Pancreas (tissue), 10 donors: Measurements from ENCODE around the gene MAML1. TPM values are rescaled to one million over a fixed set of nuclear protein-coding genes. Genes with fewer than 3 reads are reported as not detected.

Experiments
- ATAC-seq, 4 donors: fragments of 200-7000 bp; cut with Tn5 transposase; one replicate each; pipeline versions ENCODE4 v1.8.0 to v1.9.1; 2020; ENCODE audit warnings: mild to moderate bottlenecking in 4 of 4, moderate library complexity in 4 of 4
- DNase-seq, 6 donors: peaks; one replicate each; pipeline ENCODE4 v3.0.0-alpha.2; 2020
- FAIRE-seq: peaks from 2 replicates; lab custom pipeline; 2012; peaks lifted over from hg19 to GRCh38; lab: Jason Lieb, UNC
- H3K27ac ChIP-seq, 4 donors: fragments of 200-600 bp; sonication (generic); 1 replicate in 3 of 4; 2 replicates in 1 of 4; pipeline versions ENCODE4 v1.5.0 to v1.8.0; 2020
- H3K27me3 ChIP-seq, 4 donors: fragments of 200-600 bp; one replicate each; pipeline ENCODE4 v1.8.0; 2021
- H3K36me3 ChIP-seq, 3 donors: fragments of 200-600 bp; sonication (generic) in 1 of 3; one replicate each; pipeline versions ENCODE4 v1.5.0 to v1.8.0; 2020 to 2021
- H3K4me1 ChIP-seq, 3 donors: fragments of 200-600 bp; one replicate each; pipeline ENCODE4 v1.8.0; 2021
- H3K4me3 ChIP-seq, 4 donors: fragments of 200-600 bp; sonication (generic) in 2 of 4; one replicate each; pipeline versions ENCODE4 v1.5.0 to v1.8.0; 2020 to 2021
- H3K9me3 ChIP-seq, 4 donors: fragments of 200-600 bp; one replicate each; pipeline ENCODE4 v1.8.0; 2021
- whole genome bisulfite sequencing, 2 donors: extraction: QIAGEN DNeasy Blood & Tissue Kit; methylation state at CpG; one replicate each; pipeline ENCODE4 v1.1.7; 2013; 5-methylcytosine and 5-hydroxymethylcytosine counted together
- intact Hi-C, 3 donors: fragments of 100-400 bp; cut with DNase I; formaldehyde crosslinking; loops; one replicate each; pipeline versions ENCODE4 v1.11.1 to v1.14.2; 2022
- microRNA-seq, 2 donors: library from miRNA; unstranded; fragments of <30 nt; microRNA quantifications; one replicate each; pipeline versions ENCODE4 to v1.1.0, GENCODE V29; 2019 to 2020
- polyA plus RNA-seq, 2 donors: library from polyadenylated mRNA; stranded (reverse); fragments of 200-250 nt; gene quantifications; one replicate each; pipeline ENCODE4 v1.2.3, GENCODE V29; 2013
- total RNA-seq, 6 donors: library from RNA; stranded (reverse); fragmentation: NEBNext Ultra II Directional in 4 of 6; extraction: Animal tissue kit (Norgen Biotek cat#: 25700) in 4 of 6; gene quantifications; one replicate each; pipeline versions ENCODE4 v1.2.1 to v1.2.4, GENCODE V29; 2021 to 2023
- TF ChIP-seq, protein P1 (sequence below), 4 donors: fragments of 200-600 bp; sonication (generic) in 3 of 4; IDR thresholded peaks; one replicate each; pipeline versions ENCODE4 v1.5.0 to v1.8.0; 2021; ENCODE audit warnings: antibody characterized with exemption in 4 of 4
- donor health status: healthy with polysubstance abuse.
- donor health status: DM: no; HTN: no; CAD: no; lungs with moderate emphysema.
- donor health status: DM: no; HTN: no; CAD: no.
- donor health status: control.
- donor health status: control.
- donor health status: Bipolar disorder and iron deficiency.
- donor health status: DM: yes; HTN: yes; CAD: no.
- donor health status: DM: no; HTN: no; CAD: no.
- donor health status: DM: no; HTN: no; CAD: no.
- donor health status: DM: yes; HTN: yes; CAD: no.

MAML1 gene
- total and polyA plus RNA-seq, 8 donors = 7.1 to 18.0 (median 11.2) TPM

DNA sequence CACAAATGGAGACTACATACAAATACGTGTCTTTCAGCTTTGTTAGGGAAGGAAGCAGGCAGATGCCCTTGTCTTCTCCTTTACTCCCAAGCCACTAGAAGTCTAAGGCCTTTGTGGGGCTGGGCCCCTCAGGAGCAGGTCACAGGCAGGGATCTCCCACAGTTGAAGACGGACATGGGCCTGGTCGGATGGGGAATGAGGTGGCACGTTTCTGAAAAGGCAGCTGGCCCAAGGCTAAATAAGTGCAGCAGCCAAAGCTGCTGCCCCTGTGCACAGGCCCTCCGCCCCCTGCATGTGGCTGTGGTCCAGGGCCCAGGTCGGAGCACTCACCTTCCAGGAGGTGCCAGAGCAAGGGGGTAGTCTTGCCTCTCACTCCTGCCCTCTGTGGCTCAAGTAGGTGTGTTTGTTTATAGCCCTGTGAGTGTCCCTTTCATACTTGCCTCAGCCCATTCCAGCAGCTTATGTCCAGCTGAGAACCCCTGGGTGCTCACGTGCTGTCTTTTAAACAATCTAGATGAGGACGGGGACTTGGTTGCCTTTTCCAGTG, 89.9 kb downstream of the MAML1 start:
- no peaks in the 10 kb centered on the region for H3K9me3 ChIP-seq
- ATAC-seq (no peak), FAIRE-seq (no peak), DNase-seq (peak in 3 of 6 donors; percentile 25 to 71 (median 54))
- peaks cover 0 to 42% (median 31%) of the 10 kb centered on the region in 3 donors for H3K36me3 ChIP-seq
- TF ChIP-seq, protein P1, sequence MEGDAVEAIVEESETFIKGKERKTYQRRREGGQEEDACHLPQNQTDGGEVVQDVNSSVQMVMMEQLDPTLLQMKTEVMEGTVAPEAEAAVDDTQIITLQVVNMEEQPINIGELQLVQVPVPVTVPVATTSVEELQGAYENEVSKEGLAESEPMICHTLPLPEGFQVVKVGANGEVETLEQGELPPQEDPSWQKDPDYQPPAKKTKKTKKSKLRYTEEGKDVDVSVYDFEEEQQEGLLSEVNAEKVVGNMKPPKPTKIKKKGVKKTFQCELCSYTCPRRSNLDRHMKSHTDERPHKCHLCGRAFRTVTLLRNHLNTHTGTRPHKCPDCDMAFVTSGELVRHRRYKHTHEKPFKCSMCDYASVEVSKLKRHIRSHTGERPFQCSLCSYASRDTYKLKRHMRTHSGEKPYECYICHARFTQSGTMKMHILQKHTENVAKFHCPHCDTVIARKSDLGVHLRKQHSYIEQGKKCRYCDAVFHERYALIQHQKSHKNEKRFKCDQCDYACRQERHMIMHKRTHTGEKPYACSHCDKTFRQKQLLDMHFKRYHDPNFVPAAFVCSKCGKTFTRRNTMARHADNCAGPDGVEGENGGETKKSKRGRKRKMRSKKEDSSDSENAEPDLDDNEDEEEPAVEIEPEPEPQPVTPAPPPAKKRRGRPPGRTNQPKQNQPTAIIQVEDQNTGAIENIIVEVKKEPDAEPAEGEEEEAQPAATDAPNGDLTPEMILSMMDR (IDR thresholded peaks at IDR 0.05) = no peak
- no peaks in the 10 kb centered on the region for H3K27me3 ChIP-seq
- intact Hi-C loops = no loop called here
- WGBS, 2 donors = 16 to 17% methylated on average over 8 of the region's 8 CpGs
- H3K27ac ChIP-seq = peak overlapping the region in 2 of 4 donors; percentile 43 to 100
- peak overlapping the region in 3 of 4 donors; percentile 85 to 100 (median 100) for H3K4me3 ChIP-seq
- peaks cover 34 to 48% (median 44%) of the 10 kb centered on the region in 3 donors for H3K4me1 ChIP-seq

DNA sequence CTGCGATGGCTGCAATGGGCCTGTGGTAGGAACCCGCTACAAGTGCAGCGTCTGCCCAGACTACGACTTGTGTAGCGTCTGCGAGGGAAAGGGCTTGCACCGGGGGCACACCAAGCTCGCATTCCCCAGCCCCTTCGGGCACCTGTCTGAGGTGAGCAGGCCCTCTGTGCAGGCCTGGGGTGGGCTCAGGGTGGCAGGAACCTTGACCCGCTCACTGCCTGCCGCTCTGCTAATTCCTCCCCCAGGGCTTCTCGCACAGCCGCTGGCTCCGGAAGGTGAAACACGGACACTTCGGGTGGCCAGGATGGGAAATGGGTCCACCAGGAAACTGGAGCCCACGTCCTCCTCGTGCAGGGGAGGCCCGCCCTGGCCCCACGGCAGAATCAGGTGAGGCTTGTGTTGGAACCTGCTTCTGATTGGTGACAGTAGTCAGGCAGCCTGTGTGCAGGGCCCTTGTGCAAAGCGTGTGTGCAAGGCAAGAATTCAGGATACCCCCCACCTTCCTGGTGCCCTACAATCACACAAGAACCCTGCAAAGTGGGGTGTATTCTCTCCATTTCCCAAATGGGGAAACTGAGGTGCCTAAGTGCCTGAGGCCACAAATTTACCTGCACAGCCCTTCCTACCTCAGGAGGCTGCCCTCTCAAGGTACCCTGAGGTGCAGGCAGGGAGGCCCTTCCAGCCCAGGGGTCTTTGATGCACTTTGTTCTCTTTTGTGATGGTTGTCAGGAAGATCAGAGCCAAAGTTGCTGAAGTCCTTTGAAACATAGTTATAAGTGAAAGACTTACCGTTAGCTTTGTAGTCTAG, 91.5 kb downstream of the MAML1 start:
- H3K4me1 ChIP-seq = peaks cover 23 to 41% (median 39%) of the 10 kb centered on the region in 3 donors
- H3K27me3 ChIP-seq = no peaks in the 10 kb centered on the region
- intact Hi-C loops = no loop called here
- peaks cover 2 to 58% (median 39%) of the 10 kb centered on the region in 3 donors for H3K36me3 ChIP-seq
- no peaks in the 10 kb centered on the region for H3K9me3 ChIP-seq
- DNase-seq (peak in 2 of 6 donors; percentile 11 to 75), FAIRE-seq (no peak), ATAC-seq (no peak)
- H3K27ac ChIP-seq = no peak overlapping the region
- WGBS, 2 donors = 76 to 85% methylated on average over 22 of the region's 22 CpGs
- TF ChIP-seq, protein P1 (IDR thresholded peaks at IDR 0.05) = no peak
- peak overlapping the region in 2 of 4 donors; percentile 2 to 100 for H3K4me3 ChIP-seq

DNA sequence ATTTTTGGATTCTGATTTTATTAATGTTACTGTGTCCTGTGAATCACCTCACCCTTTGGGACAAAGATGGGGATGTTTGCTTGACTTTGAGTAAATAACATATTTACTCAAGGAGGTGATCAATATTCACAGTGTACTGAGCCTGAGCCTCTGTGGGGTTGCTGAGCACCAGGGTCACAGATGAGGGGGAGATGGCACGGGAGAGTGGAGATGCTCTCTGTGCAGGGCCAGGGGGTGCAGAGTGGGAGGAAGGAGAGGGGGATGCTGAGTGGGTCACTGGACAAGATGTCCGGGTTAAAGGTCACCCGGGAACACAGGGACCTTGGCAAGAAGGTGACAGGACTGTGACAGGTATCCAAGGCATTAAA, 92.1 kb downstream of the MAML1 start:
- 46% methylated on average over 3 of the region's 3 CpGs for WGBS, 2 donors
- H3K27ac ChIP-seq = no peak overlapping the region

DNA sequence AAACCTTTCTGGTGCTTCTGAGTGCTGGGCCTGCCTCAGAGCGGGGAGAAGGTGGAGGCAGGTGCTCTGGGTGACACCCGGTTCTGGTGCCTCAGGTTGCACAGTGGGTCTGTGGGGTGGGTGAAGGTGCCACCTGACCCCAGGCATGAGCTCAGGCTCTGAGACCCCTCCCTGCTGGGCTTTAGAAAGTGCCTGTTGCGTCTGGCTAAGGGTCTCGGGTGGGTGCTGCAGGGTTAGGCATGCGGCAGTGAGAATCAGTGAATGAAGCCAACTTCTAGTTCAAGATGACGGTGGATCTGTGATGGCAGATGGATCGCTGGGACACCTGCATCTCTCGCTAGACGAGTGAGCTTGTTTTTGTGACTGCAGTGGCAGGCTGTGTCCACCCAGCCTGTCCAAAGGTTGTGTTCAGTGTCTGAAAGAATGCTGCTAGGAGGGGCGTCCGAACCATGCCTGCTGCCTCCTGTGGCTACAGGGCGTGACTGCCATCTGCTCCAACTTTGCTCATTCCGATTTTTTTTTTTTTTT, 93.1 kb downstream of the MAML1 start:
- no peaks in the 10 kb centered on the region for H3K27me3 ChIP-seq
- H3K4me1 ChIP-seq = peaks cover 12 to 30% (median 30%) of the 10 kb centered on the region in 3 donors
- intact Hi-C loops = no loop called here
- H3K9me3 ChIP-seq = no peaks in the 10 kb centered on the region
- no peak for ATAC-seq
- peaks cover 6 to 74% (median 40%) of the 10 kb centered on the region in 3 donors for H3K36me3 ChIP-seq
- no peak for FAIRE-seq
- H3K4me3 ChIP-seq = no peak overlapping the region
- 77 to 80% methylated on average over 13 of the region's 13 CpGs for WGBS, 2 donors
- TF ChIP-seq, protein P1 (IDR thresholded peaks at IDR 0.05) = no peak
- H3K27ac ChIP-seq = no peak overlapping the region
- DNase-seq = peak in 1 of 6 donors; percentile 11

More for the DNA sequence above, 92.1 kb downstream of the MAML1 start:
- Histone ChIP-seq H3K9me3 (no peaks in the 10 kb centered on the region), H3K4me3 (no peak overlapping the region), H3K4me1 (peaks cover 17 to 36% (median 34%) of the 10 kb centered on the region in 3 donors), H3K36me3 (peaks cover 2 to 64% (median 40%) of the 10 kb centered on the region in 3 donors), H3K27me3 (no peaks in the 10 kb centered on the region)
- intact Hi-C loops = no loop called here
- TF ChIP-seq, protein P1 (IDR thresholded peaks at IDR 0.05) = no peak
- DNase-seq (no peak), FAIRE-seq (no peak), ATAC-seq (no peak)

Small RNAs within 50 kb of the gene (microRNA-seq; reads per million reads assigned to microRNA genes)
- gene MIR1229 = 1.5 to 2.1 reads per million in 2 donors

Other genes starting within 250 kb of the MAML1 start
- gene RUFY1, start 182.3 kb upstream of the MAML1 start, total RNA-seq = 10 to 100 TPM; 16.4 to 31.6 (median 17.6) TPM
- 10 to 100 TPM; 31.8 to 35.8 TPM for gene RUFY1, start 182.3 kb upstream of the MAML1 start, polyA plus RNA-seq
- 100 to 1,000 TPM; 210 to 384 (median 269) TPM for gene HNRNPH1, start 109.2 kb upstream of the MAML1 start, total RNA-seq
- gene HNRNPH1, start 109.2 kb upstream of the MAML1 start, polyA plus RNA-seq = 100 to 1,000 TPM; 341 to 395 TPM
- gene CBY3, start 51.8 kb upstream of the MAML1 start, total RNA-seq = not detected
- not detected for gene CBY3, start 51.8 kb upstream of the MAML1 start, polyA plus RNA-seq
- 100 to 1,000 TPM; 353 to 633 (median 516) TPM for gene CANX, start 33.9 kb upstream of the MAML1 start, total RNA-seq
- gene CANX, start 33.9 kb upstream of the MAML1 start, polyA plus RNA-seq = 100 to 1,000 TPM in 1 of 2 donors, 10 to 100 TPM in 1; 66.3 to 117 TPM
- 1 to 10 TPM; 1.1 to 8.7 (median 4.5) TPM for gene LTC4S, start 61.2 kb downstream of the MAML1 start, total RNA-seq
- 10 to 100 TPM in 1 of 2 donors, 1 to 10 TPM in 1; 4.2 to 10.9 TPM for gene LTC4S, start 61.2 kb downstream of the MAML1 start, polyA plus RNA-seq
- 10 to 100 TPM; 33.7 to 97.5 (median 45.9) TPM for gene MGAT4B, start 74.0 kb downstream of the MAML1 start, total RNA-seq
- gene MGAT4B, start 74.0 kb downstream of the MAML1 start, polyA plus RNA-seq = 10 to 100 TPM; 58.7 to 65.4 TPM
- gene SQSTM1, start 88.1 kb downstream of the MAML1 start, total RNA-seq = 100 to 1,000 TPM; 159 to 261 (median 228) TPM
- gene SQSTM1, start 88.1 kb downstream of the MAML1 start, polyA plus RNA-seq = 100 to 1,000 TPM; 125 to 166 TPM
- 10 to 100 TPM in 5 of 6 donors, 1 to 10 TPM in 1; 8.6 to 19.1 (median 13.6) TPM for gene MRNIP, start 126.0 kb downstream of the MAML1 start, total RNA-seq
- gene MRNIP, start 126.0 kb downstream of the MAML1 start, polyA plus RNA-seq = 10 to 100 TPM; 49.2 to 53.1 TPM
- gene TBC1D9B, start 175.1 kb downstream of the MAML1 start, total RNA-seq = 10 to 100 TPM; 42.1 to 77.4 (median 49.8) TPM
- gene TBC1D9B, start 175.1 kb downstream of the MAML1 start, polyA plus RNA-seq = 10 to 100 TPM; 69.7 to 87.2 TPM